Small intestine (tissue), 7 donors: ENCODE measurements around the gene NTN3. TPM values are rescaled to one million over a fixed set of nuclear protein-coding genes. Genes with fewer than 3 reads are reported as not detected.

ENCODE experiments used
- DNase-seq, 2 donors: peaks; one replicate each; pipeline versions ENCODE4 v3.0.0 to v3.0.0-alpha.2; 2013
- FAIRE-seq: peaks from 2 replicates; lab custom pipeline; 2012; peaks lifted over from hg19 to GRCh38; lab: Jason Lieb, UNC
- H3K27ac ChIP-seq, 3 donors: one replicate each; pipeline ENCODE4 v1.5.1; 2013; ENCODE audit warnings: low read length in 2 of 3, mild to moderate bottlenecking in 2 of 3, control low read depth in 1 of 3, inconsistent platforms in 1 of 3, low read depth in 1 of 3, moderate library complexity in 1 of 3
- H3K27me3 ChIP-seq, 3 donors: one replicate each; pipeline ENCODE4 v1.6.1; 2013; ENCODE audit warnings: low read length in 3 of 3, inconsistent platforms in 1 of 3; ENCODE audit not compliant: control insufficient read depth in 3 of 3, insufficient read depth in 3 of 3
- H3K36me3 ChIP-seq, 3 donors: one replicate each; pipeline ENCODE4 v1.6.1; 2013; ENCODE audit warnings: low read length in 3 of 3, inconsistent platforms in 1 of 3, low read depth in 1 of 3, mild to moderate bottlenecking in 1 of 3, moderate library complexity in 1 of 3; ENCODE audit not compliant: control insufficient read depth in 3 of 3, insufficient read depth in 2 of 3
- H3K4me1 ChIP-seq, 3 donors: one replicate each; pipeline ENCODE4 v1.6.1; 2013; ENCODE audit warnings: low read length in 2 of 3, inconsistent platforms in 1 of 3, low read depth in 1 of 3, mild to moderate bottlenecking in 1 of 3, moderate library complexity in 1 of 3; ENCODE audit not compliant: control insufficient read depth in 3 of 3, insufficient read depth in 2 of 3
- H3K4me3 ChIP-seq, 3 donors: one replicate each; pipeline ENCODE4 v1.5.1; 2013; ENCODE audit warnings: low read length in 3 of 3, control low read depth in 1 of 3, inconsistent platforms in 1 of 3, low read depth in 1 of 3, mild to moderate bottlenecking in 1 of 3, moderate library complexity in 1 of 3
- H3K9me3 ChIP-seq, 2 donors: one replicate each; pipeline ENCODE4 v1.6.1; 2013; ENCODE audit warnings: low read depth in 1 of 2, low read length in 1 of 2; ENCODE audit not compliant: control insufficient read depth in 2 of 2, insufficient read depth in 1 of 2
- WGBS, 3 donors: extraction: QIAGEN DNeasy Blood & Tissue Kit; methylation state at CpG; one replicate each; pipeline ENCODE4 v1.1.7; 2013; 5-methylcytosine and 5-hydroxymethylcytosine counted together
- polyA plus RNA-seq, 4 donors: library from polyadenylated mRNA; stranded (reverse) in 3 of 4; unstranded in 1 of 4; fragments of 200-250 nt in 3 of 4; fragments of 120-200 nt in 1 of 4; gene quantifications; one replicate each; pipeline versions ENCODE4 v1.2.1 to v1.2.3, GENCODE V29; 2013
- donor health status: healthy with polysubstance abuse.
- donor health status: control.
- donor health status: control.
- donor health status: Bipolar disorder and iron deficiency.
- donor health status: healthy.

Gene NTN3
- polyA plus RNA-seq, 4 donors = 0.04 to 0.74 TPM; not detected in 2

GRCh38 chr16:2513405-2514332, 42.6 kb downstream of the NTN3 start, which contains the start of gene ATP6V0C:
Gene ATP6V0C, plus strand, starts transcription at chr16:2513952. Its CDS starts 152 bp downstream, at chr16:2514104.
- peaks cover 3 to 56% (median 7%) of the 10 kb centered on the region in 3 donors for H3K4me1 ChIP-seq

DNA sequence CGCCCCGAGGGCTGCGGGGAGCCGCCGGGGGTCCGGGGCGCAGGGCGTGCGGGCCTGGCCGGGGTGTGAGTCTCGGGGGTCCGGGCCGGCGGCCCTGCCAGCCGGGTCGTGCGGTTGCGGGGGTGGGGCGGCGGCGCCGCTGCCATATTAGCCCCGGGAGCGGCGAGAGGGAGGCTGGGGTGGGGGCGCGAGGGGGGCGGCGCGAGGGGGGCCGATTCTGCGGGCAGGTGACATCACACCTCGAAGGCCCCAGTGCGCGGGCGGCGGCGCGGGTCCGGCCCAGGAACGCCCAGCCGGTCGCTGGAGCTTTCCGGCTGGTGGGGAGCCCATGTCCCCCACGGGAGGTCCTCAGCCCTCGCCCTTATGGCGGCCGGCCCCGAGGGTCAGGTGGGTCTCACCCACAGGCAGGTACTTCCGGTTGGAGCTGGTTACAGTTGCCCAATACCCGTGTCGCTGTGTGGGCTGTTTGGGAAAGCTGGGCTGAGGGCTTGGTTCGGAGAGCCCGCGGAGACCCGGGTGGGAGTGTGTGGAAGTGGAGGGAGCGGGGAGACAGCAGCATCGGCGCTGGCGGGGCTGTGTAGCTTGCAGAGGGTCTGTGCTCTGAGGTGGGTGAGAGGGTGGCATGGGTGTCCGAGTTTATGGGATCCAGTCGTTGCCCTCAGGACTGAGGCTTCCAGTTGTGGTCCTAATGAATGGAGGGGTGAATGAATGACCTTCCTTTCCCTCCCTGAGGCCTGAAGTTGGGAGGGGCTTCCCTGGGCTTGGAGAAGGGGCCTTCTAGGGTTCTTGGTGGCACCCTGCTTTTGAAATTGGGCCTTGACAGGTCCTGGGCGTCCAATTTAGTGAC, 43.5 kb downstream of the NTN3 start:
- FAIRE-seq (no peak), DNase-seq (peak; percentile 32 to 62)
- Histone ChIP-seq H3K27ac (peak overlapping the region; percentile 88 to 95 (median 94)), H3K36me3 (peaks cover 0 to 49% (median 0%) of the 10 kb centered on the region in 3 donors), H3K4me1 (peaks cover 3 to 64% (median 9%) of the 10 kb centered on the region in 3 donors), H3K9me3 (no peaks in the 10 kb centered on the region), H3K27me3 (no peaks in the 10 kb centered on the region), H3K4me3 (peak overlapping the region; percentile 84 to 98 (median 95))
- 0 to 1% (median 1%) methylated on average over 34 to 63 of the region's 63 CpGs for WGBS, 3 donors

More at GRCh38 chr16:2513405-2514332, 42.6 kb downstream of the NTN3 start, which contains the start of gene ATP6V0C:
- Histone ChIP-seq H3K36me3 (peaks cover 0 to 45% (median 0%) of the 10 kb centered on the region in 3 donors), H3K4me3 (peak within 1 kb of the TSS; percentile 84 to 98 (median 95)), H3K27ac (peak within 1 kb of the TSS; percentile 88 to 95 (median 94)), H3K27me3 (no peaks in the 10 kb centered on the region), H3K9me3 (no peaks in the 10 kb centered on the region)
- 1% methylated on average over 91 to 122 of the region's 122 CpGs for WGBS, 3 donors
- DNase-seq (peak; percentile 93 to 98), FAIRE-seq (no peak)

GRCh38 chr16:2515180-2515851, 44.2 kb downstream of the NTN3 start:
- H3K4me1 ChIP-seq = peaks cover 3 to 66% (median 11%) of the 10 kb centered on the region in 3 donors

DNA sequence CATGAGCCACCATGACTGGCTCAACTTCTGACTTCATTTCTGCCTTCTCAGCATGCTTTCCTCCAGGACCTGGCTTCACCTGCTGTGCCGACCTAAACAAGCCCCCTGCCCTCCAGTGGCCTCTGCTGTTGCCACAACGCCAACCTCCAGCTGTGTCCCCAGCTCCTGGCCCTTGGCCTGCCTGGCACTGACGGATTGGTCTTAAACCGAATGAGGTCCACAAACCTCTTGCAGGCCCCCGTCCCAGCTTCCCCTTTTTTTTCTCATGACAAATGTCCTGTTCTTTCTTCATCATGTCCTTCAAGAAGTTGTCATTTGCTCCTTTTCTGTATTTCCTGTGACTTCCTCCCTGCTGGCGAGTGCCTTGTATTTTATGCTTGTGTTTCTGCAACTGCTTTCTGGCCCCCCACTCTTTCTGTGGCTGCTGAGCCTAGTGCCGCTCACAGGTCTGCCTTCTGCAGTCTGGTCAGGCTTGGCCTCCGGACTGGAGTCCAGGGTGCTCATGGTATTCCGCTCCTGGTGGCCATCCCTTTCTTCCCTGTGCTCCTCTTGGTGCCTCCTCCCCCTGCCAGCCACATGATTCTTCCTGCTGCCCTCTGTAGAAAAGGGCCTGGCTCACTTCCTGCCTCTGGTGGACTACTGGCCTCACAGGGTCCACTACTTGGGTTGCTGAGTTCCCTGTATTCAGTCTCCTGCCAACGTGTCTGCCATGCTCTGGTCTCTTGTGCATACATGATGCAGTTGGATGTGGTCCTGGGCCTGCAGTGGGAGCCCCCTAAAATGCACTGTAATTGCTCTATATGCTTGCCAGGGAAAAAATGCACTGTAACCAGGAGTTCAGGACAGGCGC, 45.5 kb downstream of the NTN3 start:
- WGBS, 3 donors = 48 to 56% (median 50%) methylated on average over 11 of the region's 11 CpGs
- FAIRE-seq = no peak
- Histone ChIP-seq H3K9me3 (no peaks in the 10 kb centered on the region), H3K4me3 (peak overlapping the region in 2 of 3 donors; percentile 14 to 30), H3K4me1 (peaks cover 3 to 69% (median 15%) of the 10 kb centered on the region in 3 donors), H3K27ac (peak overlapping the region; percentile 21 to 94 (median 22)), H3K27me3 (no peaks in the 10 kb centered on the region), H3K36me3 (peaks cover 0 to 61% (median 0%) of the 10 kb centered on the region in 3 donors)
- DNase-seq = peak; percentile 57 to 64

More at GRCh38 chr16:2515180-2515851, 44.2 kb downstream of the NTN3 start:
- Histone ChIP-seq H3K36me3 (peaks cover 0 to 54% (median 0%) of the 10 kb centered on the region in 3 donors), H3K4me3 (peak overlapping the region; percentile 84 to 98 (median 95)), H3K9me3 (no peaks in the 10 kb centered on the region), H3K27ac (peak overlapping the region; percentile 88 to 95 (median 94)), H3K27me3 (no peaks in the 10 kb centered on the region)
- FAIRE-seq (no peak), DNase-seq (peak; percentile 56 to 65)
- WGBS, 3 donors = 8 to 25% (median 19%) methylated on average over 14 of the region's 14 CpGs

DNA sequence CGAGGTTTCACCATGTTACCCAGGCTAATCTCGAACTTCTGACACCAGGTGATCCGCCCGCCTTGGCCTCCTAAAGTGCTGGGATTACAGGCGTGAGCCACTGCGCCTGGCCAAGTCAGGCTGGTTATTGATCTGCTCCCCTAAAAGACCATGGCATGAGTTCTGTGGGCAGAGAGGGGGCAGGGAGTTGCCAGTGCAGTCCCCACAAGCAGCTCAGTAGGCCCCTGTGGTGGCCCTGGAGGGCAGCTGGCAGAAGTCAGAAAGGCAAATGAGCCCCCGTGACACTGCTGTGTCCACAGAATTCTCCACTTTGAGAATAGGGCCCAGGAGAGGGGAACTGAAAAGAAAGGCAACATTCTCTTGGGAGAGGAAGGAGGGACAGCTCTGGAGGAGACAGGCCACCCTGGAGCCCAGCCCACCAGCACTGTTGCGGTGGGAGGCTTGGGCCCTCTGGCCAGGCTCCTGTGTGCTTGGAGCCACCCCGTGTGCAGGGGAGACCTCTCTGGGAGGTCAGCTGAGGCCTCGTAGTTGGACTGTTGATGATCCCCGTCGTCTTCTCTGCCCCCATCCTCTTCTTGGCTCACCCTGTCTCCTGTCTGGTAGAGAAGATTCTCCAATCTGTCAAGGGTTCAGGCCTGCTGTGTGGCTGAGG, 47.0 kb downstream of the NTN3 start:
- no peak for DNase-seq
- Histone ChIP-seq H3K9me3 (no peaks in the 10 kb centered on the region), H3K36me3 (peaks cover 0 to 72% (median 0%) of the 10 kb centered on the region in 3 donors), H3K4me1 (peaks cover 3 to 61% (median 15%) of the 10 kb centered on the region in 3 donors), H3K27ac (peak overlapping the region in 1 of 3 donors; percentile 14), H3K27me3 (no peaks in the 10 kb centered on the region), H3K4me3 (no peak overlapping the region)
- 55 to 70% (median 60%) methylated on average over 12 of the region's 12 CpGs for WGBS, 3 donors
- no peak for FAIRE-seq

DNA sequence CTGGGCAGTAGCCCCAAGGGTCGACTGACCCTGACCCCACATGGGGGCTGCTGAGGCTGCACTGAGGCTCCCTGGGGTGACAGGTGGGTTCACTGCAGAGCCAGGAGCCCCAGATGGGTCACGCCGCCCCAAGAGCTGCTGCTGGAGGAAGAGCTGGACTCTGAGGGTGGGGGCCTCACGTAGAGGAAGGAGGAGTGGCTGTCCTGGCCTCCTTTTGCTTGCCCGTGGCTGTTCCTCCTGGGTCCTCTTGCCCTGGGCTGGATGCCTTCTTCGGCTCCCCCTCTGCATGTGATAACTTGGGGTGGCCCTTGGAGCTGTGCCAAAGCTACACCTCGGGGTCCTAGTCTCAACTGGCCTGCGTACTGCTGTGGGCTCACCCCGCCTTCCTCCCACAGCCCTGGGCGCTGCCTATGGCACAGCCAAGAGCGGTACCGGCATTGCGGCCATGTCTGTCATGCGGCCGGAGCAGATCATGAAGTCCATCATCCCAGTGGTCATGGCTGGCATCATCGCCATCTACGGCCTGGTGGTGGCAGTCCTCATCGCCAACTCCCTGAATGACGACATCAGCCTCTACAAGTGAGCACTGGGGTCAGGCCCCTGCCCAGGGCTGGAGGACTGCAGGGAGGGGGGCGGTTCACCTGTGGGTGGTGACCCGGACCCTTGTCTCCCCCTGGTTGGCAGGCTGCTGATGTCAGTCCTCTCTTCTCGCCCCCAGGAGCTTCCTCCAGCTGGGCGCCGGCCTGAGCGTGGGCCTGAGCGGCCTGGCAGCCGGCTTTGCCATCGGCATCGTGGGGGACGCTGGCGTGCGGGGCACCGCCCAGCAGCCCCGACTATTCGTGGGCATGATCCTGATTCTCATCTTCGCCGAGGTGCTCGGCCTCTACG, 48.0 kb downstream of the NTN3 start:
- WGBS, 3 donors = 79 to 84% (median 82%) methylated on average over 30 to 39 of the region's 39 CpGs
- peak overlapping the region; percentile 26 to 82 (median 62) for H3K27ac ChIP-seq
- H3K36me3 ChIP-seq = peaks cover 0 to 82% (median 0%) of the 10 kb centered on the region in 3 donors
- H3K4me3 ChIP-seq = no peak overlapping the region
- H3K4me1 ChIP-seq = peaks cover 3 to 68% (median 15%) of the 10 kb centered on the region in 3 donors
- H3K9me3 ChIP-seq = no peaks in the 10 kb centered on the region
- DNase-seq = no peak
- H3K27me3 ChIP-seq = no peaks in the 10 kb centered on the region
- FAIRE-seq = no peak
